Liver (tissue), 3 donors: Measurements from ENCODE around the gene NUBP1.

Experiments
- CTCF ChIP-seq: fragments of 150-350 bp; IDR thresholded peaks from 2 replicates; pipeline ENCODE4 v1.5.1; 2017; ENCODE audit warnings: improper control_type of control experiment, low read depth, low read length; ENCODE audit not compliant: missing input control
- FOXA1 ChIP-seq: IDR thresholded peaks from 2 replicates; pipeline ENCODE4 v1.6.1; 2016; ENCODE audit warnings: antibody characterized with exemption
- GABPA ChIP-seq, 2 donors: IDR thresholded peaks in 1 of 2; conservative IDR thresholded peaks in 1 of 2; 2 replicates each; pipeline ENCODE4 v1.6.1; 2016; ENCODE audit warnings: antibody characterized with exemption in 2 of 2, mild to moderate bottlenecking in 1 of 2, moderate library complexity in 1 of 2
- HNF4G ChIP-seq: IDR thresholded peaks from 2 replicates; pipeline ENCODE4 v1.6.1; 2016; ENCODE audit warnings: antibody characterized with exemption
- NR2F2 ChIP-seq: IDR thresholded peaks from 2 replicates; pipeline ENCODE4 v1.6.1; 2016; ENCODE audit warnings: antibody characterized with exemption
- REST ChIP-seq: IDR thresholded peaks from 2 replicates; pipeline ENCODE4 v1.6.1; 2016; ENCODE audit warnings: antibody characterized with exemption, mild to moderate bottlenecking
- RXRA ChIP-seq, 2 donors: IDR thresholded peaks; 2 replicates each; pipeline ENCODE4 v1.6.1; 2017 to 2018; ENCODE audit warnings: antibody characterized with exemption in 2 of 2, mild to moderate bottlenecking in 1 of 2
- SP1 ChIP-seq: IDR thresholded peaks from 2 replicates; pipeline ENCODE4 v1.6.1; 2018; ENCODE audit warnings: antibody characterized with exemption, mild to moderate bottlenecking
- TAF1 ChIP-seq: conservative IDR thresholded peaks from 2 replicates; pipeline ENCODE4 v1.6.1; 2016; ENCODE audit warnings: antibody characterized with exemption, mild to moderate bottlenecking
- ZBTB33 ChIP-seq: IDR thresholded peaks from 2 replicates; pipeline ENCODE4 v1.6.1; 2016; ENCODE audit warnings: antibody characterized with exemption
- donor health status: healthy.
- donor health status: healthy.

- TF ChIP-seq CTCF (no peak), GABPA (IDR thresholded peaks at IDR 0.05 in 1 of 2, conservative IDR thresholded peaks at IDR 0.05 in 1 of 2) (no peak), SP1 (no peak), TAF1 (no peak), REST (no peak), RXRA (IDR thresholded peaks at IDR 0.05) (no peak), HNF4G (no peak), FOXA1 (no peak), NR2F2 (no peak), ZBTB33 (no peak)
These were observed 32.6 kb downstream of the NUBP1 start for GRCh38 chr16:10776280-10776679.
